Inflammatory macrophage (primary cell): Measurements from ENCODE around the gene ATP2A3.
A peak's percentile ranks its signal among the peaks of the same experiment; 100 is the strongest.

Source experiments
- DNase-seq, 2 donors: peaks; one replicate each; pipeline ENCODE4 v3.0.0-alpha.2; 2020 to 2022

Gene ATP2A3

DNA sequence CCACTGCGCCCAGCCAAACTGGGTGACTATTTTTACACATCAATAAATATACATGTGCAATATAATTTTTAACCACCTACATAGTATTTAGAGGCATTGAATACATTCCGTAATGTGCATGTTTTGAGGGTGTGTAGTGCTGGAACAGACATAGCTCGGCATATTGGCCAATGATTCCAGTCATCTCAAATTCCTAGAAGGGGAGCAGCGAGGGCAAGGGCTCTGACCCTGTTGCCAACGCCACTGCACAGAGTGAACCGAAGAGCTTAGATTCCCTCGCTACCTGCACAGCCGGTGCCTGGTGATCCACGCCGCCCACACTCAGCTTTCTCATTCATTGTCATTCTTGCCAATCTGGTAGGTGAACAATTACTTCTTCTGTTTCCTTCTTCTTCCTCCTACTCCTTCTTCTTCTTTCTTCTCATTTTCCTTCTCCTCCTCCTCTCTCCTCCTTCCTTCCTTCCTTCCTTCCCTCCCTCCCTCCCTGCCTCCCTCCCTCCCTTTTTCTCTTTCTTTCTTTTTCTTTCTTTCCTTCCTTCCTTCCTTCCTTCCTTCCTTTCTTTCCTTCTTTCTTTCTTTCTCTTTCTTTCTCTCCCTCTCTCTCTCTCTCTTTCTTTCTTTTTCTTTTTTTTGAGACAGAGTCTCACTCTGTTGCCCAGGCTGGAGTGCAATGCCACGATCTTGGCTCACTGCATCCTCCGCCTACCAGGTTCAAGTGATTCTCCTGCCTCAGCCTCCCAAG, 26.3 kb upstream of the ATP2A3 start:
- DNase-seq = peak in 1 of 2 donors; percentile 13

DNA sequence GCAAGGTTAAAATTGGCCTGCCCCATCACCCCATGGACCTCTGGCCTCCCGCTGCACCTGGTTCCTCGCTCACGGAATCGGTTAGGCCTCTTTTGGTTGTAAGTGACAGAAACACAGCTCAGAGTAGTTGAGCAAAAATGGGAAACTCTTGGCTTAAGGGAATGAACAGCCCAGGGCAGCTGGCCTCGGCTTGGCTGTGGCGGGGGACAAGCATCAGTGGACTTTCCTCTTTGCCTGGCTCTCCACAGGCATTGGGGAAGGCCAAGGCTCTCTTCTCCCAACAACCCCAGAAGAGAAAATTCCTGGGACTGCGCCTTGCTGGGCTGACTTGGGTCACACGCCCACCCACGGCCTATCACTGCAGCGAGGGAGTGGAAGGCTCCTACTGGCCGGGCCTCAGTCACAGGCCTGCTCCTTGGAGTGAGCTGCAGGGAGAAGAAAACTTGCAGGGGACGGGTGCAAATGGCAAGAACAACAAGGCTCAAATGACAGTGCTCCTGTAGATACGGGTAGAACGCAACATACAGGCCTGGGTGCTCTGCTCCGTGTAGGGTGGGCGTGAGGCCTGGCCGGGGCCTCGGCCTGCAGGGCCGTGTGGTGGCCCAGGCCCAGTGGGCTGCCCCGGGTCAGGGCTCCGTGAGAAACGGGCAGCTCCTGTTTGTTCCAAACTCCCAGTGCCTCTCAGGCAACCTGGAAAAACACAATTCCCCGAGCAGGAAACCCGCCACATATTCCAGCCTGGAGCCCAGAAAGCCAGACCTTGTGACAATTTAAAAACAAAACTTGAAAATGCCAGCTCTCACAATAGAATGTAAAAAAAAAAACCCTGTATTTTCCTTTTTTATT, 25.0 kb upstream of the ATP2A3 start:
- no peak for DNase-seq

DNA sequence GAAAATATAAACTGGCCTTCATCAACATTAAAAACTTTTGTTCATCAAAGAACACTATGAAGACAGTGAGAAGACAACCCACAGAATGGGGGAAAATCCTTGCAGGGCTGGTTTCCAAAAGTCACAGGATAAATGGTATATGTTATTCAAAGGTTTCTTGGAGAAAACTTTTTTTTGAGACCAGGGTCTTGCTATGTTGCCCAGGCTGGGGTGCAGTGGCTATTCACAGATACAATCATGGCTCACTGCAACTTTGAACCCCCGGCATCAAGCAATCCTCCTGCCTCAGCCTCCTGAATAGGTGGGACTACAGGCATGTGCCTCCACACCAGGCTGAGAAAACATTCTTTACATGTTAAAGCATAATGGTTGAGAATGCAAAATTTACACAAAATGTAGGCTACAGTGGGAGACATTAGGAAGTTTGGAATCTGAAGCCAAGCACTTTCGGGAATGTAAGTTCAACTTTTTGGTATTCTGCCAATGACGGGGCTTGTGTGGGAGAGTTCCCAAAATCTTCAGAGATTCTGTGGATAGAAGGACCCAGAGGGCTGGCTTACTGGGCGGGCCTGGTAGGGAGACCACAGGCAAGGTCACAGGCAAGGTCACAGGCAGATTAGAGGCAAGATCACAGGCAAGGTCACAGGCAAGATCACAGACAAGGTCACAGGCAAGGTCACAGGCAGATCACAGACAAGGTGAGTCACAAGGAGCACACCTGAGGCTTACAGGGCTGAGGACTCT, 24.2 kb upstream of the ATP2A3 start:
- peak in 1 of 2 donors; percentile 17 for DNase-seq

DNA sequence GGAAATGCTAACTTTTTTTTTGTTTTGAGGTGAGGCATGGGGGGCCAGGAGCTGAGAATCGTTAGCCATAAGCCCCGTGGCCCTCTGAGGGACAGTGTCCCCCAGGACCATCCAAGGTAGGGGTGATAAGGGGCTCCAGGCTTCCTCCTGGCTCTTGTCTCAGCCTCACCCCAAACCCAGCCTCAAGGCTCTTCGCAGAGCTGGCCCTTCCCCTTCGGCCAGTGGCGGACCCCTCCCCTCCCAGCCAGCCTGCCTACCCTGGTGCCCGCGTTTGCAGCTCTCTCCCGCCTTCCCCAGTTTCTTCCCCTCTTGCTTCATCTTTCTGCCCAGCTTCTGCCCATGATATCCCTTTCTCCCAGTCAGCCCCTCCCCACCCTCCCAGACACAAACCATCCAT, 22.7 kb upstream of the ATP2A3 start:
- no peak for DNase-seq

DNA sequence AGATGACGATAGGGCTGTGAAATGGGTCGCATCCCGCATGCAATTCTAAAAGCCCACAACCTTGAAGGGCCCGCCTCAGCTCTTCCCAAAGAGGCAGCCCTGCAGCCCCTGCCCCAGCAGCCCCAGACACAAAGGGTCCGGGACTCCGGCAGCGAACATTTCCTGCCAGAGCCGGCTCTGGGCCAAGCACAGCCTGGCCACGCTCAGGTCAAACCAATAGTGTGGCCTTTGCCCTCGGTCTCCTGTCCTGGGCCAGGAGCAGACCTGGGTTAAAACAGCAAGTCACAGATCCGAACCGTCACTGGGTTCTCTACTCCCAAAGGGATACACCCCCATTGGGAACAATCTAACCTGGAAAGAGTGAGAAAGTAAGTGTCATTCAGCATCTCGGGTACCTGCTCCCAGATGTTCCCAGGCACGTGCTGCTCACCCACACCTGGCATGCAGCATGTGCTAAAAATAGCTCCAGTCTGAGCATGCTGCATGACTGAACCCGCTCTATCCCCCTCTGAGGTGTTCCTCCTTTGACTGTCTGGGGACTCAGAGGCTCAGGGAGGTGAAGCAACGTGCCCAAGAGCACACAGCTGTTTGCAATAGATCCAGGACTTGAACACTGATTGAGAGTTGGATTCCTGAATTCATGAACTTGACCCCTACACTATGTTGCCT, 22.2 kb upstream of the ATP2A3 start:
- no peak for DNase-seq

DNA sequence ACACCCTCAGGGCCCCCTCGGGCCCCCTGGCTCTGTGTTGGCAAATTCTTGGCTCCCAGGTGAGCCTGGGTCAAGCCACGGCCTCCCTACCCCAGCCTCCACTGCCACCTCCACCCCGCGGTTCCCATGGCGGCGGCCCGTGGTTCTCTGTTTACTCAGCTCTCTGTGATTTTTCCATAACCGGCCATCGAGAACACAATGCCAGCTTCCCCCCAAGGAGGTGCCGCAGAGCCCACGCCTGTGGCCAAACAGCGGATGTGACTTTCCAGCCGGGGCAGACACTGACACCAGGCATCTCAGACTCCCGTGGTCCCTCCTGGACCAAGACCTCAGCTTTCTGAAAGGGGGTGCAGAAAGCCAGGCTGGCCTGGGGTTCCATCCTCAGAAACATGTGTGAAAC, 21.6 kb upstream of the ATP2A3 start:
- DNase-seq = no peak

DNA sequence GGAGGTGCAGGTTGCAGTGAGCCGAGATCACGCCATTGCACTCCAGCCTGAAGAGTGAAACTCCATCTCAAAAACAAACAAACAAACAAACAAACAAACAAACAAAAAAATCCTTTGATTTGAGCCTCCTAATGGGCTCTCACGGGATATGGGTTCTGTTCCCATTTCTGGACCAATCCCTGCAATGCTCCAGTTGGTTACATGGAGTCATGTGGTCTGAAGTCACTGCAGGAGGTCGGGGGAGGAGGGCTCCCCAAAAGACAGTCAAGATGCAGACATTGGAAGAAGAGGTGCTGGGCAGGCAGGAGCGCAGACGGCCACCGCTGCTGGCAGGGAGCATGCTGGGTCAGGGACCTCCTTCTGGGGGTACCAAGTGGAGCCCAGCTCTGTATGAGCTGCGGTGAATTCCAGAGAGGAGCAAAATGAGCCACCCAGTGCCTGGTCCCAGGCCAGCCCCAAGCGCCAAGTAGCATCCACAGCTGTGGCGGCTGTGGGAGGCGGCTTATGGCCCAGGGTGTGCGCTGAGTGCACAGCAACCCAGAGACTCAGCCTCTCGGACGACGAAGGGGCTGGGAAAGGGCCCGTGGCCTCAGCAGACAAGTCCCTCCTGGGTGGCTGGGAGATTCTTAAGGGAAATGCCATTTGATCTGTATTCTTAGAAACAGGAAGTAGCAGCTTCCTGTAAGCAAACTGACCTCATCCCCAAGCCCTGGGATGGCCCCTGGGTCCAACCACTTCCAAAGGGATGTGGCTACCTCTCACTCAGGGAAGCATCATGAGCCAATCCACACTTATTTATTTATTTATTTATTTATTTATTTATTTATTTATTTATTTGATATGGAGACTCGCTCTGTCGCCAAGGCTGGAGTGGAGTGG, 19.6 kb upstream of the ATP2A3 start:
- DNase-seq = peak; percentile 91

DNA sequence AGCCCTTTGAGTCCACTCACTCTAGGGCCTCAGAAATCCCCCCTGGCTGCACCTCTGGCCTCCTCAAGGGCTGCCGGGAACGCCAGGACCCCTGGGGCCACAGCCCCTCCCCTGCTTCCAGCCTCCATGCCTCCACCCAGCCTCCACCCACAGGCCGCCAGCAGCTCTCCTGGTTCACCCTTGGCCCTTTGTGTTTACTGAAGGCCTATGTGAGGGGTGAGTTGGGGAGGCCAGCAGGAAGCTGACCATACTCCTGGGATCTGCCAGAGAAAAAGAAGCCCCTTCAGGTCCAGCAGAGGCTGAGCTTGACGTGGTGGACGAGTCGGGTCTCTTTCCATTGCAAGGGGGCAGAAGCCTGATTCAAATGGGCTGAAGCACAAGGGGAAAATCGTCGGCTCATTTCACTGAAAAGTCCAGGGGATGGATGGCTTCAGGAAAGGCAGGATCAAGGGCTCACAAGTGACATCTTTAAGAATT, 18.3 kb upstream of the ATP2A3 start:
- no peak for DNase-seq

DNA sequence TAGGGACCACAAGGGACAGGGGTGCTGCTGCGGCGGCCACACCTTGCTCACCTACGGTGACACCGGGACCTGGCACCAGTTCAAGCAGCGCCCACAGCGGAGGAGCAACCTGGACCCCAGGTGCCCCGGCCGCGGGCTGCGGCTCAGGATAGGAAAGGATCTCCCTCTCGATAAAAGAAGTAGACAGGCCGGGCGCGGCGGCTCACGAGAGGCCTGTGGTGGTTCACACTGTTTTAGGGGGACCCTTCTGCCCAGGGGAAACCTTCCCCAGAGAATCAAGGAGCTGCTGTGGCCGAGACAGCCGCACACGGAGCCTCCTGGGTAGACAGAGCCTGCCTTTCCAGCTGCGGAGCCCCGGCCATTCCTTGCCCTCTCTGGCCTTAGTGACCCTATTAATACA, 17.9 kb upstream of the ATP2A3 start:
- no peak for DNase-seq

DNA sequence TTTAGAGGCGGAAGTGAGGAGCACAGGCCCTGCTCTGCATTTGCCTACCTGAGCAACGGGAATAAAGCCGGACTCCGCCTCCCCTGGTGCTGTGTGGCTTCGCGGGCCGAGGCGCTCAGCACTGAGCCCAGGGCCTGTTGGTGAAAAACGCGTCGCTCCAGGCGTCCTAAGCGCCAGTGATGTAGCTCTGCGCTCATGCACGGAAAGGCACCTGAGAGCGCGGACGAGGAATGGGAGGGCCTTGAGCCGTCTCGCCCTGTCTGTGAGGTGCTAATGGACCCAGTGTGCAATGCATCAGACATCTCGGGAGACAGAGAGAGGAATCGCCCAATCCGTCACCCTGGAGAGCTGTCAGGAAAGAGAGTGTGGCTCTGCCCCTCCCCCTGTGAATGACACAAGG, 17.2 kb upstream of the ATP2A3 start:
- DNase-seq = no peak

DNA sequence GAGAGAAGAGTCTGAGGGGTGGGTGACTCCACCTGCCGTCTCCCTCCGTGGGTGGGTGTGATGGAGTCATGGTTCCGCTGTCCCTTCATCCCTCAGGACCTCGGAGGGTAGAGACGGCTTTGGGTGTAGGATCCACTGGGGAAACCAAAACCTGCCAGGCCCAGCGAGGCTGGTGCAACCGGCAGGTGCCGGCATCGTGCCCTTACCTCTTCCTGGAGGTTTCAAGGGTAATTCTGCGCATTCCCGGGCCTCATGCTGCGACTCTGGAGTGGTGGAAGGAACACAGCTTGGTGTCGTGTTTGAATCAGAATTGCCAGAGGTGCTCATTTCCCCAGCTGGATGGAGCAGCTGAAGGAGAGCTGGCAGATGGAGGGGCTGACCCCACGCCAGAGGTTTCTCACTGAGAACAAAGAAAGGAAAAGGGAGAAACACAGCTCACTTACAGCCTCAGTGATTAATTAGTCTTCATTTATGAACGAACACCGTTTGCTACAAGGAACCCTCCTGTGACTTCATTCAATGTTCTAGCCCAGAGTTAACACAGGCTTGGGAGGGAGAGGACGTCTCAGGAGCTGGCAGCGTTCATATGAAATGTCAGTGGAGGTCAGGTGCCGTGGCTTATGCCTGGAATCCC, 16.3 kb upstream of the ATP2A3 start:
- no peak for DNase-seq

DNA sequence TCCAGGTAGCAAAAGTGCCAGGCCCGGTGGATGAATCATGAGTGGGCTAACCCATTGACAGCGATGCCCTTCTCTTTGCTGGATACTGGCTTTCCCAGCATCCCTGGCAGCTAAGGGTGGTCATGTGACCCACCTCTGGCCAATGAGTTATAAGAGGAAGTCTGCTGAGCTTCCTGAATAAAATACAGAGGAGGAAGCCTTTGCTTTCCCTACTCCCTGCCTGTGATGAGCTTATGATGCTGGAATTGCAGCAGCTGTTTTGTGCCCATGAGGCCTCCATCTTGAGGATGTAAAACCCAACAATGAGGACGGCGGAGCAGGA, 15.0 kb upstream of the ATP2A3 start:
- peak; percentile 35 to 52 for DNase-seq

DNA sequence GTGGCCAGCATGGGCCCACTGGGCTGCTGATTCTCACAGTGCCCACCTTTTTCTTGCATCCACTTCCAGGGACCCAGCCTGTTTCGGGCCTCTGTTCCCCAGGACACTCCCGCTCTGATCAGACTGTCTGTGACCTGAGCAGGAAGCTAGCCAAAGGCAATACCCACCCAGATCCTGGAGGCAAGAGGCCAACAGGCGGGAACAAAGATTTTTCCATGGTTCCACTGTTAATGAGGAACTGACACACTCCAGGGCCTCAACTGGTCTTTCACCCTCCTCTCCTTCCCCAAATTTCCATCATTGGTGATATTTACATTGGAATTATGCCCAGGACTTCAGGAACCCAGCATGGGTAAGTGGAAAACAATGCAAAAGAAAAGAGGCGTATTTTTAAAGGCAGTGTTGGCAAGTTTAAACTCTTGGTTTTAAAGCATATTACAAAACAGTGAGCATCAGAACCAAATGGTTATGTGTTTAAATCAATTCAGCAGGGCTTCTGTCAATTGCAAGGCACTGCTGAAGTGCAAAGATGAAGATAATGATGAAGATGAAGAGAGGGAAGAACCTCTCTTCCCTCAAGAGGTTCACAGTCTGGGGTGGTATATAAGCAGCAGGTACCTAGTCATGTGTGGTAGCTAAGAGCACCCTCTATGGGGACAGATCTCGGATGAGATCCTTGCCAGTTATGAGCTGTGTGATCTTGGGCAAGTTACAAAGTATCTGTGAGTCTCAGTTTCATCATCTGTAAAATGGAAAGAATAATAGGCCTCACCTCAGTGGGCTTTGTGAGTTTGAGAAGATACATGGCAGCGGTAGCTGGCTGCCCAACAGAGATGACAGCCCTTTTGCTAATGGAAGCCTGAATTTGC, 14.4 kb upstream of the ATP2A3 start:
- DNase-seq = no peak

DNA sequence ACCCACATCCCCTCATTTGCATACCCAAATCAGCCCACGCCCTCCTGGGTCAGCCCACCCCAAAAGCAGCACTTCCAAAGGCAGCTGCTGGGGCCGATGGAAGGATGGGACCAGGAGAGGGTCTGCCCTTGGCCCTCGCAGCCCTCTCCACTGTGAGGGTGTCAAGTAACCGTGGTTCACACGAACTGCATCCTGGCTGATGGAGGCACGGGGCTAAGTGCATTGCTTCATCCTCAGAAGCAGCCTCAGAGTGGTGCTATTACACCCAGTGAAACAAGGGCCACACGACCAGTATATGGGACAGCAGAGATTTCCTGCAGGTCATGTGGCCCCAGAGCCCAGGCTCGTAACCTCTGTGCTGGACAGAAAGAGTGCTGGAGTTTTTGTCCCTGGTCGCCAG, 13.2 kb upstream of the ATP2A3 start:
- no peak for DNase-seq

DNA sequence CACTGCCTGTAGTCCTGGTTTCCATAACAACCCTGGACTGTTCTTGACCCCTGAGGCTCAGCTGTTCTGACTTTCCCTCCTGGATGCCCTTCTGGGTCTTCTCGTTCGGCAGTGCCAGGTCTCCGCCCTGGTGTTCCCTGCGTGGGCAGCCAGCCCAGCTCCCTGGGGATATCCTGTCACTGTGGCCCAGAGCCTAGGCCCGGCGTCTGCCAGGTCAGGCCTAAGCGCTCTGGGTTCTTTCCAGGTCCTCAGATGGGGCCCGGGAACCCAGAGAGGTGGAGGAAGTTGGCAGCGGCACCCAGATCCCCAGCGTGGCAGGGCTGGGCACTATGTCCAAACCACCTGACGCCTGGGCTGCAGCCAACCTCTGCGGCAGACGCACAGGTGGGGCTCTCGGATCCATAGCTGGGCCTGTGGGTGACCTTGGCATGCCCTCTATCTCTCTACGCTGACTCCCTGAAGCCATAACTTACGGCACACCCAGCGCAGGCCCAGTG, 12.5 kb upstream of the ATP2A3 start:
- DNase-seq = no peak

DNA sequence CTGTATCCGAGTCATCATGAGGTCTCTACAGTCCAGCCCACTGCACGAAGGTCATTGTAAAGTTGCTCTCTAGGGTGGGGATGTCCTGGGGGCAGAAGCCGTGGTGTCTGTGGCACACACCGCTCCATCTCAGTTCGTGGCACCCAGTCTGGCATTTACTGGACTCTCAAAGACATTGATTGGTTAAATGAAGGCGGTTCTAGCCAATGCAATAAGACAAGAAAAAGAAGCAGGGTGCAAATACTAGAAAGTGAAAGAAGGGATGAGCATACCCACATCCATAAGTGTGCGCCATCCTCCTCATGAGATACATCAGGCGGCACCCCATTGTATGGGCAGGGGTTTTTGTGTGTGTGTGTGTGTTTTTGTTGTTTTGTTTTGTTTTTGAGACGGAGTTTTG, 10.7 kb upstream of the ATP2A3 start:
- no peak for DNase-seq

DNA sequence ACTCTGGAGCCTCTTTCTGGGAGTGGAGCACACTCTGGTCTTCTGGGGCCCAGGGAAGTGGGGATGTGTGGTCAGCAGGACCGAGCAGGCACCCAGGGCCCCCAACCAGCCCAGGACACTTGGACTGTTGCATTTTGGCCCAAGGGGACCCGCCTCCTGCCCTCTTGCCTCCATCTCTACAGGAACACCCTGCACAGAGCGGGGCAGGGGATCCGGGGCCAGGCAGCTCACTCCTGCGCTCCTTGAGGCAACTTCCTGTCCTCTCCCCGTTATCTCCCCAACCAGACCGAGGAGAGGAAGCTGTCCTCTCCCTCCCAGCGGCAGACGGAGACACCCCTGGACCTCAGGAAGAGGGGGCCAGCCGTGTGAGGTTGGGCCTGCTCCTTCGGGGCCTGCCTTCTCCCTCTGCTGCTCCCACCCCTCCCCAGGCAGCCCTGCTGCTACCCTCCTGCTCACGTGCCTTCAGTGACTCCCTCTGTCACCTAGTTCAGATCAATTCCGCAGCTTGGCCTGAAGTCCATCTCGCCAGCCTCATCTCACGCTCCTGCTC, 10.0 kb upstream of the ATP2A3 start:
- peak in 1 of 2 donors; percentile 22 for DNase-seq

DNA sequence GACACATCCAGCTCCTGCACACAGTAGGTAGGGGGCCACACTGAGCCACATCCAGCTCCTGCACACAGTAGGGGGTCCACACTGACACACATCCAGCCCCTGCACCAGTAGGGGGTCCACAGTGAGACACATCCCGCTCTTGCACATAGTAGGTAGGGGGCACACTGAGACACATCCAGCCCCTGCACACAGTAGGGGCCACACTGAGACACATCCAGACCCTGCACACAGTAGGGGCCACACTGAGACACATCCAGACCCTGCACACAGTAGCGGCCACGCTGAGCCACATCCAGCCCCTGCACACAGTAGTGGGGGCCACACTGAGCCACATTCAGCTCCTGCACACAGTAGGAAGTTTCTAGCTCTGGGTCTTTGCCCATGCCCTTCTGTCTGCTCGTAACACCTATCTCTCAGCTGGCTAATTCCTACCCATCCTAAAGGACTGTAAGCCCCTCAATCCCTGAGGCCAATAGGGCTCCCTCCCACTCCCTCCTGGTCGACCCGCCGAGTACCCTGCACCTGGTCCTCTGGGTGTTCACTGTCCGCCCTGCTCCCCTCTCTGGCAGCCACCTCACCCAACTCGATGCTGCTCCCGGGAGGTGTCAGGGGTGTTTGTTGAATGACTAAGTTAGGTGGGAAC, 9.4 kb upstream of the ATP2A3 start:
- DNase-seq = no peak

DNA sequence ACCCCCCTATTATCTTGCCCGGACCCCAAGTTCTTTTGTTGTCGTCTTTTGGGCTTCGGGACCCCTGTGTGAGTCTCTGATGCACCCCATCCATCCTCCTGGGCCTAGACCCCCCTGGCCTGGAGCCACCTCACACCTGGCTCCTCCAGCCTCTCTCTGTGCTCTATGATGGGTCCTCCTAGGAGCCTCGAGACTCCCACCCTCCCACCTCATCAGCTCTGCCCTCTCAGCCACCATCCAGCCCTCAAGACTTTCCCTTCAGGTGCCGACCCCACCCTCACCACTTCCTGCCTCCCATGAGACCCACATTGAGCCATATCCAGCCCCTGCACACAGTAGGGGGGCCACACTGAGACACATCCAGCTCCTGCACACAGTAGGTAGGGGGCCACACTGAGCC, 8.7 kb upstream of the ATP2A3 start:
- DNase-seq = no peak
